Frontal cortex (tissue), 4 donors: ENCODE data around the gene GATA1. TPM values are rescaled to one million over a fixed set of nuclear protein-coding genes. Genes with fewer than 3 reads are reported as not detected.

ENCODE experiments used
- DNase-seq, 2 donors: peaks; one replicate each; pipeline ENCODE4 v3.0.0; 2012; ENCODE audit warnings: low spot score in 2 of 2
- FAIRE-seq: peaks from 2 replicates; lab custom pipeline; 2012; peaks lifted over from hg19 to GRCh38; lab: Jason Lieb, UNC
- total RNA-seq: library from RNA; depleted of rRNA; stranded (reverse); fragments of >200 nt; gene quantifications from one replicate; pipeline ENCODE4 v1.2.3, GENCODE V29; 2014
- donor health status: control.
- donor health status: control.
- donor health status: control.

The GATA1 gene
- total RNA-seq, result under 0.01 TPM

DNA sequence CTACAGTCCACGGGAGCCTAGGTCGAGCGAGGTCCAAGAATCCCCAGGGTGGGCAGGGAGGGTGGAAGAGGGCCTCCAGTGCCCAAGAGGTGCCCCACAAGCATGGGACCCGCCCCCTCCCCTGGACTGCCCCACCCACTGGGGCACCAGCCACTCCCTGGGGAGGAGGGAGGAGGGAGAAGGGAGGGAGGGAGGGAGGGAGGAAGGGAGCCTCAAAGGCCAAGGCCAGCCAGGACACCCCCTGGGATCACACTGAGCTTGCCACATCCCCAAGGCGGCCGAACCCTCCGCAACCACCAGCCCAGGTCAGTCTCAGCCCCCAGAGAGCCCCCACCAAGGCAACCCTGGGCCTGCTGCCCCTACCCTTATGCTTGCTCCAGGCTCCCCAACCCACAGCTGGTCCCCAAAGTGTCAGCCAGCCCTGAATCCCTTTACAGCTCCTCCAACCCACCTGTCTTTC is at the start of gene GATA1:
GATA1 (plus strand) TSS at position 250 of the 460 bp plus-strand sequence. CDS start 4,520 bp downstream, outside the sequence.
- no peak for FAIRE-seq
- DNase-seq, result no peak

DNA sequence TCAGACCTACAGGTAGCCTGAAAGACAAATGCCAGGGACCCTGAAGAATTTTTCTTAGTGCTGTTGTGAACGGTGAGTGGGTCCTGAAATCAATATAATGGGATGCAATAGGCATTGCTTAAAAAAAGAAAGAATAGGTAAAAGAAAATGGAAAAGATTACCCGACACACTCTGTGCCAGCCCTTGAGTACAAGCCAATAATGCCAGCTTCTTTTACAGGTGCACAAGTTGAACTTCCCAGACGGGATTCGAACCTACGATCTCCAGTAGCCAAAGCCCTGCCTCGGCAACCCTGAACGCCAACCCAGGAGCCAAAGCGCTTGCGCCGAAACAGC is 49.5 kb upstream of the GATA1 start:
- no peak for DNase-seq
- FAIRE-seq, result no peak

DNA sequence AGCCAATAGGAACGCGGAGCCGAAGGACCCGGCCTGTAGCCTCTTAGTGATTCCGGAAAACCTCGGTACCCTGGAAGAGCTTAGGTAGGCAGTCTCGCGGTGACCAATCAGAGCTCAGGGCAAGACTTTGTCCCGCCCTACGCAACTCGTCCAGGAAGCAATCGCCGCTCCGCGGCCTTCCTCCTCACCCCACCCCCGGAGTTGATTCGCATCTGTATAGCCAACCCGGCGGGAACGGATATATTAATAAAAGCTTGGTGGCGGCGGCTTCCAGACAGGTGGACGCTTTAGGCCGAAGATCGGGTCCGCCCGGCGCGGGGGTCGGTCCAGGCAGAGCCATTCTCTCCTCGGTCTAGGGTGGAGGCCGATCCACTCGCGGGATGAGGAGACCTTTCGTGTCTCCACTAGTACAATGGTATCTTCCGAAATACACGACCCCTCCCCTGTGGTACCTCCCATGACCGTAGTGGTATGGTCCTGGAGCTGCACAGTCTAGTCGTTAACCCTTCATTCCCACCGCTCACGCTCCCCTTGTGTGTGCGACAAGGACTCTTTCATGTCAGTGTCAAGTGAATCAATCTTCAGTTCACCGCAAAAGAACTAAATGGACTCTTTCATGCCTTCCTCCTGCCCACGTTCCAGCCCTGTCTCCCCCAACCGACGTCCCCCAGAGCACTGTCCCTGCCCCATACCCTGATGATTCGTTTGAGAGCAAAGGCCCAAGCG is 49.0 kb upstream of the GATA1 start:
- DNase-seq, result peak; percentile 66 to 79
- no peak for FAIRE-seq

DNA sequence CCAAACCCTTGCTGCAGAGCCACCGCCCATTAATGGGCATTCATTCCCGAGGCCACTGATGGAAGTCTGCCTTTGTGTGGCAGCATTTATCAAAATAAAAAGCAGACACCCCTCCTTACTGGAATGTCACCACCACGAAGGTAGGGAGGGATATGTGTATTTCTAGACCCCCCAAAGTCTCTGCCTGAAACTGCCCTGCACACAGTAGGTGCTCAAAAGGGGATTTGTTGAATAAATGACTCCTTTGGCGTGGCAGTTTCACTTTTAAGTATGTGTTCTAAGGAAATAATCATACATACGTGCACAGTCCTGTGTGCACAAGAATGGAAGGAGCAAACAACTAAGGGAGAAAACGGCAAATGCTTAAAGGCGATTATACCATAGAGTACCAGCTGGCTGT is 48.5 kb upstream of the GATA1 start:
- DNase-seq (no peak), FAIRE-seq (no peak)

DNA sequence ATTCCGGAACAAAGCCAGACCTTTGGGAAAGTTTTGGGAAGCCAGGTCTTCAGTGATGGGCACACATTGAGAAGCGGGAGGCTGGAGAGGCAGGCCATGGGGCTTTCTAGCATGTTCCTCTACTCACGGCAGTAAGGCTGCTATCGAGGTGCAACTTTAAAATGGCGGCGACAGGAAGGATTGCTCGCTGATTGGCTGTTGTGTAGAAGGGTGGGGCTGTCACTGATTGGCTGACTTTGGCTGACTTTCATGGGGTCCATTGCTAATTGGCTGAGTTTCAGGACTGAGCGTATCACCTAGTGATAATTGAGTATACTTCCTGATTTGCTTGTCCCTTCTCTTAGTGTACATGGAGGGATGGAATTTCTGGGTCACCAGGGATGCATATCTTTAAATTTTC is 44.6 kb upstream of the GATA1 start:
- no peak for DNase-seq
- FAIRE-seq, result no peak

DNA sequence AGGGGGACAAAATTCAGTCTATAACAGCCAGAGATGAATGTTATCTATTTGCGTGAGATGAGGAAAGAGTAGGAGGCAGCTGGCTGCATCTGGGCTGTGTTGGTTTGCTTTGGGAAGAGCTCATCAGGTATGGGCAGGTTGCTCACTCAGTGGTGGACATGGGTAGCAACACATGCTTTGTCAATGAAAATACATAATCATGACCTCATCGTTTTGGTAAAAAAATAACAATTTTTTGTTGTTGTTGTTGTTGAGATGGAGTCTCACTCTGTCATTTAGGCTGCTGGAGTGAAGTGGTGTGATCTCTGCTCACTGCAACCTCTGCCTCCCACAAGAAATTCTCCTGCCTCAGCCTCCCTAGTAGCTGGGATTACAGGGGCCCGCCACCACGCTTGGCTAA is 41.2 kb upstream of the GATA1 start:
- DNase-seq (no peak), FAIRE-seq (no peak)

DNA sequence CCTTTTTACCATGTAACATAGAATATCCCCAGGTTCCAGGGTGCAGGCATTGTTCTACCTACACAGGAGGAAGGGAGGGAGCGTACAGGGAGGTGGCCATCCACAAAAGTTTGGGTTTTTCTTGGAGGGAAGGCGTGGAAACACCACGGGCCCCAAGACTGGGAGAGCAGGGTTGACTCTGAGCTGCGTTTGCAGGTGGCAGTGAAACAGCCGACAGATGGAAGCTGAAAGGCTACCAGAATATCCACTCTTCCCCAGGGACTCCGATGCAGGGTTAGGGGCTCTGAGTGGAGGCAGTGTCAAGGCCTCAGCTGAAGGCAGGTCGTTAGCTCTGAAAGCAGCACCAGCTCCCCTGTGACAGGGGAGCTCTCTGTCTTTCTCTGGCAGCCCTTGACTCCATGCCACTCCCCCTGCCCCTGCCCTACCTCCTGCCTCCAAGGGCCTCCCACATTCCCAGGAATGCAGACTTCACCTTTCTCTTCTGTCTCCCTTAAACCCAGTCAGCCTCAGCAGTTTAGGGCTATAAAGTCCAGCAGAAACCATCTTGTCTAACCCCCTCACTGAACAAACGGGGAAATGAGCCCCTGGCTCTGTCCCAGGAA is 38.9 kb upstream of the GATA1 start:
- FAIRE-seq (no peak), DNase-seq (no peak)

DNA sequence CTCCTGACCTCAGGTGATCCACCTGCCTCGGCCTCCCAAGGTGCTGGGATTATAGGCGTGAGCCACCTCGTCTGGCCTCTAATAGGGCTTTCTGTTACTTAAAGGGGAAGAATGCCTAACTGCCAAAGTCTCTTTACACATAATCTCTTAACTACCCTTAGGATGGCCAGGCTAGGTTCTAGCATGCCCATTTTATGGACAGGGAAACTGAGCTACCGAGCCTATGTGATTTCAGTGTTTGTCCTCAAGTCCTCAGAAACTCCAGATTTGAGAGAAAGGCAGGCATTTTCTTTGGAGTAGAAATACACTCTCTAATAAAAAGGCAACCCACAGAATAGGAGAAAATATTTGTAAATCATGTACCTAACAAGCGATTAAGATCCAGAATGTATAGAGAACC is 37.2 kb upstream of the GATA1 start:
- no peak for DNase-seq
- FAIRE-seq, result no peak

DNA sequence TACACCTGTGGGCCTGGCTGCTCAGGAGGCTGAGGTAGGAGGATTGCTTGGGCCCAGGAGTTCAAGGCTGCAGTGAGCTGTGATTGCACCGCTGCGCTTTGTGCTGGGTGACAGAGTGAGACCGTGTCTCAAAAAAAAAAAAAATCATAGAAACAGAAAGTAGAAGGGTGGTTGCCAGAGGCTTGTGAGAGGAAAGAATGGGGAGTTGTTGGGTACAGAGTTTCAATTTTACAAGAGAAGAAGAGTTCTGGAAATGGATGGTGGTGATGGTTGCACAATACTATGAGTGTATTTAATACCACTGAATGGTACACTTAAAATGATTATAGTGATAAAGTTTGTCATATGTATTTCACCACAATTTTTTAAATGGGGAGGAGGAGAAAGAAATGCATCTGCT is 35.0 kb upstream of the GATA1 start:
- FAIRE-seq (no peak), DNase-seq (no peak)

DNA sequence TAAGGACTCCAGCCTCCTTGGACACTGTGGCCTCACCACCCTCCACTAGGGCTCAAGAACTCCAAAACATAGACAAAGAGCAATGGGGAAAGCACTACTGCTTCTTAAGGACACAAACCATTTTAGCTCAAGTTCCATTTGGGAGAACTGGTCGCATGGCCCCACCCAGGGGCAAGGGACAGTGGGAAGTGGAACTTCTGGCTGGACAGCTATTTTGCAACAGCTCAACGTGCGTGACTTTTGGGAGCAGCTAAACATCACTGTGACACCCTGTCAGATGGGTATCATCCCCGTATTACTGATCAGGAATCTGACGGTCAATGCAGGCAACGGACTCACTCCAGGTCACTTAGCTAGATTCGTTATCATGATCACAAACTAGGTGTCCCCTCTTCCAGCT is 33.9 kb upstream of the GATA1 start:
- DNase-seq, result no peak
- no peak for FAIRE-seq

DNA sequence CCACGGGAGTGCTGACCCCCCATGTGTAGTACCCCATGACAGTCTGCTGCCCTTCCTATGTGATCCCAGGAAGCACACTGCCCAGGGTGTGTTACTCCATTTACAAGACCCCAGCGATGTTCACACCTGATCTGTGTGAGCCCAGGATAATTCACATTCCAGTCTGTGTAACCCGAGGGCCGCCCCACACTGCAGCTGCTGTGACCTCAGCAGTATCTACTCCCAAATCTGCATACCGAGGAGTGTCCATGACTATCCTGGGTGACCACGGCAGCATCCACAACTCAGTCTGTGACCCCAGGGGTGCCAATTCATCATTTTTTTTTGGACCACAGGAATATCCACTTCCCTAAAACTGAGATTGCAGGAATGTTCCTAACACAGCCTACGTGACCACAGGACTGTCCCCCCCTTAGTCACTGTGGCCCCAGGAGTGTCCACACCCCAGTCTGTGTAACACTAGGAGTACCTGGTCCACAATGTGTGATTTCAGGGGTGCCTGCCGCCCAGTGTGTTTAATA is 32.6 kb upstream of the GATA1 start:
- FAIRE-seq, result no peak
- DNase-seq, result no peak

DNA sequence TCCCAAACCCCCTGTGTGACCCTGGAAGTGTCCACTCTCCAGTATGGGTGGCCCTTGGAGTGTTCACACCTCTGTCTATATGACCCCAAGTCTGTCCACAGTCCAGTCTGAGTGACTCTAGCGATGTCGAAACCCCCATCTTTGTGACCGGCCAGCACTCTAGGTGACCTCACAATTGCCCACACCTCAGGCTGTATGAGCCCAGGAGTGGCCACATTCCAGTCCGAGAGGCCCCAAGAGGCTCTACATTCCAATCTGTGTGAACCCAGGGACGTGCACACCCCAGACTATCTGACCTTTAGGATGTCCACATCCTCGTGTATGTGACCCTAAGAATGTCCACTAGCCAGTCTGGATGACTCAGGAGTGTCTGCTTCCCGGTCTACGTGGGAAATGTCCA is 32.2 kb upstream of the GATA1 start:
- no peak for FAIRE-seq

DNA sequence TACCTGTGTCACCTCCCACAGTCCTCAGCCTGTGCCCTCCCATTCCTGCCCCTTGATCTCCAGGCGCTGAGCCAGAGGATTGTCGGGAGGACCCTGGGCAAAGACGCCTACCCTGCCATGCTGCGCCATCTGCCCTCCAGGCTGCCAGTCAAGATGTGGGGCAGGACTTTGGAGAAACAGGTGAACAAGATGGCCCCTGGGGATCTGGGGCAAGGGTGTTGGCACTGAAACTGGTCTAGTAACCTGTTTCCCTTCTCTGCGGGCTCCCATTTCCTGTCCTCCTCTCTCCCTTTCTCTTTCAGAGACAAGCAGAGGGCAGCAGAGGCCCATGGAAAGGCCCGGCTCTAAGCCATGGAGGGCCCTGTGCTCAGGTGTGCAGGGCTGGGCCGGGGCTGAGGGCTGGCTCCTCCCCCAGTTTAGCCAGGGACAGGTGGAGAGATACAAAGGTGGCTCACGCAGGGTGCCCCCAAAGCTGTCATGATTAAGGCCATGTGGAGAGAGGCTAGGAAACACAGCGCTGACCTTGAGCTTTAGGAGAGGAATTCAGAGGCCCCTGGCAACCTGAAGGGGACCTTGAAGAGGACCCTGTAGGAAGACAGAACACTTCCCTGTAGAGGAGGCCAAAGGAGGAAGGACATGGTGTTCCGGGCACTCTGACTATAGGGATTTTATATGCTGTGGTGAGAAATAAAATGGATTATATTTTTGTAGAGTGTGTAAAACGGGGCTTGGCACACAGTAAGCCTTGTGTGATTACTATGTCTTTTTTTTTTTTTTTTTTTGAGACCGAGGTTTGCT is 24.5 kb upstream of the GATA1 start, which contains the start of gene GLOD5:
GLOD5 (plus strand) TSS at position 74 of the 798 bp plus-strand sequence; CDS start at position 118, 44 bp downstream.
- FAIRE-seq (no peak), DNase-seq (no peak)

More for the DNA sequence above, 32.2 kb upstream of the GATA1 start:
- DNase-seq, result no peak

DNA sequence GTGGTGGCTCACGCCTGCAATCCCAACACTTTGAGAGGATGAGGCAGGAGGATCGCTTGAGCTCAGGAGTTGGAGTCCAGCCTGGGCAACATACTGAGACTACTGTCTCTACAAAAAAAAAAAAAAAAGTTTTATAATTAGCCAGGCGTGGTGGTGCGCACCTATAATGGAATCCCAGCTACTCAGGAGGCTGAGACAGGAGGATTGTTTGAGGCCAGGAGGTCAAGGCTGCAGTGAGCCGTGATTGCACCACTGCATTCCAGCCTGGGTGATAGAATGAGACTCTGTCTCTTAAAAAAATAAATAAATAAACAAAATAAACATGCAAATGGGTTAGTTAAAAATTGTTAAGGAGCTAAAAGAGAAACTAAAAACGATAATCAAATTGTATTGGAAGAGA is 17.2 kb upstream of the GATA1 start:
- FAIRE-seq (no peak), DNase-seq (no peak)

DNA sequence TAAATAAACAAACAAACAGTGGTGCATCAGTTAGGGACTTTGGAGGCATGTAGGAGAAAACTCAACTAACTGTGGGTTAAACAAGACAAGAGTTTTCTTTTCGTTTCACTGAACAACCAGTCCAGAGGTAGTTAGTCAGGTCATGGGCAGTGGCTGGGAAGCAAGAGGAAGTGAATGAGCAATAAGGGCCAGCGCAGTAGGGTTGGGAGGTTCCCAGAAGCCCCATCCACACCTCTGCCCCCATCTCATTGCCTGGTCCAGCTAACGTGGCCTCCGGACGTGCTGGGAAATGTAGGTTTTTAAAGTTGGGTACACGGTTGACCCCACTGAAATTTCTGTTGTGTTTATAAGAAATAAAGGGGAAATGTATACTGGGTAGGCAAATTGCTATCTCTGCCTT is 16.1 kb upstream of the GATA1 start:
- no peak for FAIRE-seq
- DNase-seq, result no peak

DNA sequence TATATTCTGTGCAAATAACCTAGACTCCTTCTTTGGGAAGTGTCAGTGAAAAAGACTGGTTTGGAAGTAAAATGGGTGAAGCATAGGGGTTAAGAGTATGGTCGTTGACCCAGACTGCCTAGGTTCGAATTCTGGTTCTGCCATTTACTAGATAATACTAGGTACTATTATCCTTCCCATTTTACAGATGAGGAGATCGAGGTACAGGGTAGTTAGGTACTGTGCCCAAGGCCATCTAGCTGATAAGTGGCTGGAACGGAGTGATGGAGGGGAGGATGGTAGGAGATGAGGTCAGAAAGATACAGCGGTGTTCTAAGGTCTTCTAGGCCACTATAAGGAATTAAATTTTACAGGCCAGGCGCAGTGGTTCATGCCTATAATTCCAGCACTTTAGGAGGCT is 13.8 kb upstream of the GATA1 start:
- FAIRE-seq, result no peak

DNA sequence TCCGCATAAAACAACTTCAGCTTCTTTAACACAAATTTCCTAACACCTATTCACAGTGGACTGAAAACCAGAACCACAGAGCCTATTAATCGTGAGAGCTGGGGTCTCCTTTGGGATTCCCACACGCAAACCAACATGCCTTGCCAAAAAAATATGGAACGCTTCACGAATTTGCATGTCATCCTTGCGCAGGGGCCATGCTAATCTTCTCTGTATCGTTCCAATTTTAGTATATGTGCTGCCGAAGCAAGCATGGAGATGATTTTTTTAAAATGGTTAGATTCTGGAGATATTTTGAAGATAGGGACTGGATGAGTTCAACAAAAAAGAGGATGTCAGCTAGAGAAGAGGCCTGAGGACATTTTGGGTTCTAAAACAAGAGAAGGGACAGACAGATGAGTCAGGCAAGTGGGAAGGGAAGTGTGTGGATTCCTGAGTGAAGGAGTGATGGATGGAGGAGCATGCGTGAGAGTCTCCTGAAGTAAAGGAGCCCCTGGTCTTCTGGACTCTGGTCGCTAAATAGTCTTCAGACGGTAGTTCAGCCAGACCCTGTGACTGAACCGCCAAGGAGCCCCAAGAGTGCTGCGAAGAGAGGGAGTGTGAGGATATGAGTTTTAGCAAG is 9.5 kb upstream of the GATA1 start:
- FAIRE-seq (no peak), DNase-seq (no peak)

More for the DNA sequence above, 13.8 kb upstream of the GATA1 start:
- DNase-seq, result no peak

DNA sequence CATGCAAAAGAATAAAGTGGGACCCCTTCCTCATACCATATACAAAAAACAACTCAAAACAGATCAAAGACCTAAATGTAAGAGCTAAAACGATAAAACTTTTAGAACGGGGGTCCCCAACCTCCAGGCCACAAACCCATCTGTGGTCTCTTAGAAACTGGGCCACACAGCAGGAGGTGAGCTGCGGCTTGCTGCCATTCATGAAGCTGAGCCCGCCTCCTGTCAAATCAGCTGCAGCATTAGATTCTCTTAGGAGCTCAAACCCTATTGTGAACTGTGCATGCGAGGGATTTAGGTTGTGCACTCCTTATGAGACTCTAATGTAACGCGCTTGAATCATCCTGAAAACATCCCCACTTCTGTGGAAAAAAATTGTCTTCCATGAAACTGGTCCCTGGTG is 7.0 kb upstream of the GATA1 start:
- FAIRE-seq (no peak), DNase-seq (no peak)

DNA sequence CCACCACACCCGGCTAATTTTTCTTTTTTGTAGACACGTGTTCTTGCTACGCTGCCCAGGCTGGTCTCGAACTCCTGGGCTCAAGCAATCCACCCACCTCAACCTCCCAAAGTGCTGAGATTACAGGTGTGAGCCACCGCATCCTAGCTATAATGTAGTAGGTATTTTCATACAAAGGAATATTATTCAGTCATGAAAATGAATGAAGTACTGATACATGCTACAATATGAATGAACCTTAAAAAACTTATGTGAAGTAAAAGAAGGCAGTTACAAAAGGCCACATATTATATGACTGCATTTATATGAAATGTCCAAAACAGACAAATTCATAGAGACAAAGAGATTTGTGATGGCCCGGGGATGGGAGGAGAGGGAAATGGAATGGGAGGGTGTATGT is 4.7 kb upstream of the GATA1 start:
- no peak for FAIRE-seq

DNA sequence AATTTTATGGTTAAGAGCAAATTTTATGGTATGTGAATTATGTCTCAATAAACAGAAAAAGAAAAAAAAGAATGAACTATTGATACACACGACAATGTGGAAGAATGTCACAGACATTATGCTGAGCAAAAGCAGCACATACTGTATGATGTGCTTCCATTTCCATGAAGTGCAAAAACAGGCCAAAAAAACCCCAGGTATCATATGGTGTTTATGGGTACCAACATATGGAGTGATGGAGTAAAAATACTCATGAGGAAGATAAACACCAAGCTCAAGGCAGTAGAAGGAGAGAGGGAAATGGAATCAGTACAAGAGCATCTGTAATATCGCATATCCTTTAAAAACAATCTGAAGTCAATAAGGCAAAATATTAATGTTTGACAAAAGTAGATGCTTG is 4.2 kb upstream of the GATA1 start:
- no peak for FAIRE-seq
- no peak for DNase-seq

More for the DNA sequence above, 4.7 kb upstream of the GATA1 start:
- no peak for DNase-seq
